Caco-2 (cell line): ENCODE results near the gene CHADL. TPM values are rescaled to one million over a fixed set of nuclear protein-coding genes. Genes with fewer than 3 reads are reported as not detected.

Experiments used
- BruUV-seq: library from RNA; stranded (reverse); fragments of 400-500 nt; replicated peaks from 2 replicates; lab custom pipeline; 2021; lab: Mats Ljungman, UMichigan
- CTCF ChIA-PET: fragments of 300-600 bp; sonication (Branson Sonifier 250); formaldehyde crosslinking; loops from one replicate; lab custom pipeline; 2022; ENCODE audit warnings: antibody characterized with exemption; lab: Charles Lee
- POLR2A ChIA-PET: fragments of 300-600 bp; sonication (Branson Sonifier 250); formaldehyde crosslinking; loops from one replicate; lab custom pipeline; 2022; ENCODE audit warnings: antibody characterized with exemption; lab: Charles Lee
- DNase-seq, 2 experiments: peaks; one replicate each; pipeline versions ENCODE4 v3.0.0 to v3.0.0-alpha.2; 2020 to 2022
- H3K27me3 ChIP-seq: replicated peaks from 2 replicates; pipeline ENCODE4 v1.6.0; 2011; ENCODE audit warnings: low read length; ENCODE audit not compliant: control insufficient read depth, insufficient read depth
- H3K36me3 ChIP-seq: 2 replicates; pipeline ENCODE4 v1.5.1; 2011; ENCODE audit warnings: low read length; ENCODE audit not compliant: control insufficient read depth, insufficient read depth
- H3K4me1 ChIP-seq: fragments of 250-450 bp; sonication (Bioruptor Pico); 2 replicates; pipeline ENCODE4 v1.5.1; 2020; ENCODE audit warnings: mild to moderate bottlenecking
- H3K4me3 ChIP-seq: 2 replicates; pipeline ENCODE4 v1.5.1; 2011; ENCODE audit warnings: low read depth, mild to moderate bottlenecking, control low read depth, low read length
- H3K9me3 ChIP-seq: fragments of 250-450 bp; sonication (Bioruptor Pico); 2 replicates; pipeline ENCODE4 v1.5.1; 2020; ENCODE audit warnings: mild to moderate bottlenecking, moderate library complexity
- H3K27ac Mint-ChIP-seq: one replicate; pipeline ENCODE4 v1.8.0; 2022; ENCODE audit warnings: mixed read lengths; ENCODE audit not compliant: unreplicated experiment
- H3K27me3 Mint-ChIP-seq: one replicate; pipeline ENCODE4 v1.8.0; 2022; ENCODE audit warnings: mixed read lengths; ENCODE audit not compliant: insufficient read depth, unreplicated experiment
- H3K36me3 Mint-ChIP-seq: one replicate; pipeline ENCODE4 v1.8.0; 2022; ENCODE audit warnings: mild to moderate bottlenecking, mixed read lengths; ENCODE audit not compliant: insufficient read depth, unreplicated experiment
- H3K4me1 Mint-ChIP-seq: one replicate; pipeline ENCODE4 v1.8.0; 2022; ENCODE audit warnings: low read depth, mixed read lengths; ENCODE audit not compliant: unreplicated experiment
- H3K4me3 Mint-ChIP-seq: one replicate; pipeline ENCODE4 v1.8.0; 2022; ENCODE audit warnings: mild to moderate bottlenecking, moderate library complexity, mixed read lengths; ENCODE audit not compliant: unreplicated experiment
- H3K9me3 Mint-ChIP-seq: one replicate; pipeline ENCODE4 v1.8.0; 2022; ENCODE audit warnings: mixed read lengths; ENCODE audit not compliant: unreplicated experiment
- CTCF ChIP-seq, 2 experiments: fragments of 200-600 bp in 1 of 2; IDR thresholded peaks; 1 replicate in 1 of 2; 2 replicates in 1 of 2; pipeline versions ENCODE4 v1.5.1 to v1.8.0; 2011 to 2022; ENCODE audit warnings: antibody characterized with exemption in 1 of 2, control low read depth in 1 of 2, inconsistent platforms in 1 of 2, low read depth in 1 of 2, low read length in 1 of 2, mild to moderate bottlenecking in 1 of 2, moderate library complexity in 1 of 2; ENCODE audit not compliant: insufficient read depth in 1 of 2, severe bottlenecking in 1 of 2, unreplicated experiment in 1 of 2
- intact Hi-C: fragments of 100-400 bp; cut with micrococcal nuclease; formaldehyde crosslinking; loops from one replicate; pipeline ENCODE4 v1.10.0; 2022; ENCODE audit not compliant: unreplicated experiment
- total RNA-seq: library from RNA; stranded (reverse); gene quantifications from 2 replicates; pipeline ENCODE4 v1.2.3, GENCODE V29; 2022

The CHADL gene
- total RNA-seq, 1 experiment from 2014 or later, result 0.32 TPM

GRCh38 chr22:41243361-41243760 lies 2.6 kb upstream of the CHADL start:
- no peak overlapping the region for H3K4me3 Mint-ChIP-seq
- Histone ChIP-seq H3K36me3 (no peaks in the 10 kb centered on the region), H3K27me3 (no peaks in the 10 kb centered on the region), H3K4me1 (no peaks in the 10 kb centered on the region), H3K9me3 (no peaks in the 10 kb centered on the region), H3K4me3 (no peak overlapping the region)
- H3K27me3 Mint-ChIP-seq, result no peaks in the 10 kb centered on the region
- no peak for DNase-seq
- ChIA-PET CTCF (no interaction called here), POLR2A (no interaction called here)
- H3K9me3 Mint-ChIP-seq, result no peaks in the 10 kb centered on the region
- H3K27ac Mint-ChIP-seq, result no peak overlapping the region
- H3K36me3 Mint-ChIP-seq, result peaks cover 44% of the 10 kb centered on the region
- no peaks in the 10 kb centered on the region for H3K4me1 Mint-ChIP-seq
- no TSS peak for BruUV-seq
- TF ChIP-seq CTCF (IDR thresholded peaks at IDR 0.05; ENCODE audit: insufficient read depth in 1 of 2, low read depth in 1 of 2, low read length in 1 of 2, severe bottlenecking in 1 of 2, unreplicated experiment in 1 of 2), result no peak
- intact Hi-C loops, result no loop called here

- H3K36me3 Mint-ChIP-seq, result peaks cover 41% of the 10 kb centered on the region
- no peak overlapping the region for H3K27ac Mint-ChIP-seq
- Histone ChIP-seq H3K36me3 (no peaks in the 10 kb centered on the region), H3K4me1 (no peaks in the 10 kb centered on the region), H3K27me3 (no peaks in the 10 kb centered on the region), H3K9me3 (no peaks in the 10 kb centered on the region), H3K4me3 (no peak overlapping the region)
- TF ChIP-seq CTCF (IDR thresholded peaks at IDR 0.05; ENCODE audit: insufficient read depth in 1 of 2, low read depth in 1 of 2, low read length in 1 of 2, severe bottlenecking in 1 of 2, unreplicated experiment in 1 of 2), result no peak
- DNase-seq, result no peak
- ChIA-PET CTCF (no interaction called here), POLR2A (no interaction called here)
- intact Hi-C loops, result no loop called here
- no peaks in the 10 kb centered on the region for H3K9me3 Mint-ChIP-seq
- no peak overlapping the region for H3K4me3 Mint-ChIP-seq
- BruUV-seq, result no TSS peak
- H3K4me1 Mint-ChIP-seq, result no peaks in the 10 kb centered on the region
- no peaks in the 10 kb centered on the region for H3K27me3 Mint-ChIP-seq
Observed at GRCh38 chr22:41242396-41243117, 1.8 kb upstream of the CHADL start.

- DNase-seq, result no peak
- BruUV-seq, result no TSS peak
- H3K36me3 Mint-ChIP-seq, result peaks cover 27% of the 10 kb centered on the region
- no peaks in the 10 kb centered on the region for H3K36me3 ChIP-seq
- 0 out of 2 replicates have a peak, but pooled peaks cover 5% of the 10 kb centered on the region for H3K4me1 ChIP-seq
- H3K4me3 Mint-ChIP-seq, result no peak overlapping the region
- intact Hi-C loops, result no loop called here
- no peaks in the 10 kb centered on the region for H3K9me3 Mint-ChIP-seq
- no peaks in the 10 kb centered on the region for H3K27me3 Mint-ChIP-seq
- no peaks in the 10 kb centered on the region for H3K9me3 ChIP-seq
- CTCF ChIA-PET, result interaction anchor here (0.5 kb wide), 1 partner anchor 71 kb away, joined by 3 read pairs; no protein-coding TSS in a partner anchor
- POLR2A ChIA-PET, result no interaction called here
- H3K27me3 ChIP-seq, result no peaks in the 10 kb centered on the region
- no peak overlapping the region for H3K4me3 ChIP-seq
- no peak for TF ChIP-seq CTCF (IDR thresholded peaks at IDR 0.05; ENCODE audit: insufficient read depth in 1 of 2, low read depth in 1 of 2, low read length in 1 of 2, severe bottlenecking in 1 of 2, unreplicated experiment in 1 of 2)
- no peaks in the 10 kb centered on the region for H3K4me1 Mint-ChIP-seq
- no peak overlapping the region for H3K27ac Mint-ChIP-seq
Observed at GRCh38 chr22:41241133-41241676, 474 bp upstream of the CHADL start.
